Mononuclear cell (primary cell): ENCODE measurements around the gene INO80D. TPM values are rescaled to one million over a fixed set of nuclear protein-coding genes. Genes with fewer than 3 reads are reported as not detected.
"Not testable (repeated sequence)": the region's sequence is repeated elsewhere in the genome, so short reads cannot be mapped to it uniquely, and the experiment has no call there.

Source experiments
- H3K27me3 ChIP-seq: 2 replicates; pipeline ENCODE4 v1.6.0; 2011; ENCODE audit warnings: low read length, control low read depth; ENCODE audit not compliant: insufficient read depth
- H3K4me1 ChIP-seq: 2 replicates; pipeline ENCODE4 v1.5.1; 2011; ENCODE audit warnings: mild to moderate bottlenecking, low read length, control low read depth; ENCODE audit not compliant: insufficient read depth
- H3K4me3 ChIP-seq: 2 replicates; pipeline ENCODE4 v1.5.1; 2011; ENCODE audit warnings: mild to moderate bottlenecking, low read length, moderate library complexity
- H3K9me3 ChIP-seq: 2 replicates; pipeline ENCODE4 v1.5.1; 2011; ENCODE audit warnings: low read depth, mild to moderate bottlenecking, control low read depth, low read length
- total RNA-seq: library from RNA; depleted of rRNA; stranded (reverse); fragments of >200 nt; gene quantifications from one replicate; pipeline ENCODE4 v1.2.3, GENCODE V29; 2012

Gene INO80D
- total RNA-seq, 1 donor: 36.9 TPM

- Histone ChIP-seq H3K4me1 (no peaks in the 10 kb centered on the region), H3K27me3 (no peaks in the 10 kb centered on the region), H3K4me3 (no peak overlapping the region), H3K9me3 (no peaks in the 10 kb centered on the region)
Measured at GRCh38 chr2:206023183-206023582, 62.8 kb downstream of the INO80D start.

GRCh38 chr2:206020171-206020570, 65.8 kb downstream of the INO80D start:
- Histone ChIP-seq H3K27me3 (no peaks in the 10 kb centered on the region), H3K4me3 (no peak overlapping the region)

GRCh38 chr2:206015746-206016145, 70.2 kb downstream of the INO80D start:
- not testable (repeated sequence) for H3K4me3 ChIP-seq, H3K9me3 ChIP-seq, H3K4me1 ChIP-seq, H3K27me3 ChIP-seq

More at GRCh38 chr2:206020171-206020570, 65.8 kb downstream of the INO80D start:
- no peaks in the 10 kb centered on the region for H3K4me1 ChIP-seq
- no peaks in the 10 kb centered on the region for H3K9me3 ChIP-seq

GRCh38 chr2:206011795-206012194, 74.2 kb downstream of the INO80D start:
- H3K27me3 ChIP-seq: no peaks in the 10 kb centered on the region
- H3K4me3 ChIP-seq: no peak overlapping the region
- H3K4me1 ChIP-seq: no peaks in the 10 kb centered on the region
- no peaks in the 10 kb centered on the region for H3K9me3 ChIP-seq

GRCh38 chr2:206011018-206011614, 74.9 kb downstream of the INO80D start:
- no peak overlapping the region for H3K4me3 ChIP-seq

GRCh38 chr2:206004004-206004693, 81.8 kb downstream of the INO80D start:
- Histone ChIP-seq H3K4me3 (no peak overlapping the region), H3K27me3 (no peaks in the 10 kb centered on the region), H3K4me1 (no peaks in the 10 kb centered on the region), H3K9me3 (no peaks in the 10 kb centered on the region)

More at GRCh38 chr2:206011018-206011614, 74.9 kb downstream of the INO80D start:
- no peaks in the 10 kb centered on the region for H3K9me3 ChIP-seq
- no peaks in the 10 kb centered on the region for H3K4me1 ChIP-seq
- H3K27me3 ChIP-seq: no peaks in the 10 kb centered on the region

- Histone ChIP-seq H3K4me1 (peaks cover 7% of the 10 kb centered on the region), H3K27me3 (no peaks in the 10 kb centered on the region), H3K9me3 (no peaks in the 10 kb centered on the region), H3K4me3 (no peak overlapping the region)
Measured at GRCh38 chr2:206002440-206002839, 83.5 kb downstream of the INO80D start.

- Histone ChIP-seq H3K9me3 (no peaks in the 10 kb centered on the region), H3K4me1 (peaks cover 7% of the 10 kb centered on the region), H3K4me3 (no peak overlapping the region), H3K27me3 (no peaks in the 10 kb centered on the region)
Measured at GRCh38 chr2:206001912-206002311, 84.1 kb downstream of the INO80D start.

- Histone ChIP-seq H3K4me1 (peaks cover 10% of the 10 kb centered on the region), H3K9me3 (no peaks in the 10 kb centered on the region), H3K4me3 (no peak overlapping the region), H3K27me3 (no peaks in the 10 kb centered on the region)
Measured at GRCh38 chr2:206000776-206001175, 85.2 kb downstream of the INO80D start.

- Histone ChIP-seq H3K27me3 (no peaks in the 10 kb centered on the region), H3K9me3 (no peaks in the 10 kb centered on the region), H3K4me1 (peaks cover 10% of the 10 kb centered on the region), H3K4me3 (no peak overlapping the region)
Measured at GRCh38 chr2:205998583-205998982, 87.4 kb downstream of the INO80D start.

- Histone ChIP-seq H3K9me3 (no peaks in the 10 kb centered on the region), H3K4me1 (peaks cover 10% of the 10 kb centered on the region), H3K4me3 (no peak overlapping the region), H3K27me3 (no peaks in the 10 kb centered on the region)
Measured at GRCh38 chr2:205996161-205996560, 89.8 kb downstream of the INO80D start.

- H3K9me3 ChIP-seq: no peaks in the 10 kb centered on the region
- no peak overlapping the region for H3K4me3 ChIP-seq
- H3K4me1 ChIP-seq: peaks cover 10% of the 10 kb centered on the region
- H3K27me3 ChIP-seq: no peaks in the 10 kb centered on the region
Measured at GRCh38 chr2:205995260-205995659, 90.7 kb downstream of the INO80D start.

GRCh38 chr2:205994344-205994743, 91.6 kb downstream of the INO80D start:
- Histone ChIP-seq H3K4me3 (no peak overlapping the region), H3K27me3 (no peaks in the 10 kb centered on the region), H3K9me3 (no peaks in the 10 kb centered on the region), H3K4me1 (peaks cover 10% of the 10 kb centered on the region)

- Histone ChIP-seq H3K9me3 (no peaks in the 10 kb centered on the region), H3K4me1 (no peaks in the 10 kb centered on the region), H3K27me3 (no peaks in the 10 kb centered on the region), H3K4me3 (no peak overlapping the region)
Measured at GRCh38 chr2:205990104-205990503, 95.9 kb downstream of the INO80D start.

- Histone ChIP-seq H3K9me3 (no peaks in the 10 kb centered on the region), H3K4me1 (no peaks in the 10 kb centered on the region), H3K27me3 (no peaks in the 10 kb centered on the region), H3K4me3 (no peak overlapping the region)
Measured at GRCh38 chr2:205989271-205990071, 96.5 kb downstream of the INO80D start.
